ENCODE results near the gene GRAP.
"Not testable (repeated sequence)": the region's sequence is repeated elsewhere in the genome, so short reads cannot be mapped to it uniquely, and the experiment has no call there.

Gene GRAP

GRCh38 chr17:19062718-19063325 is 16.1 kb upstream of the GRAP start:
- DNase-seq; H3K4me3 ChIP-seq (ENCODE audit: low read depth, low read length); H3K27me3 ChIP-seq (ENCODE audit: insufficient read depth, low read depth, severe bottlenecking); H3K27ac ChIP-seq; H3K9me3 ChIP-seq (ENCODE audit: severe bottlenecking); H3K36me3 ChIP-seq: not testable (repeated sequence)

- not testable (repeated sequence) for H3K4me3 ChIP-seq (ENCODE audit: low read depth, low read length); H3K36me3 ChIP-seq; H3K27me3 ChIP-seq (ENCODE audit: insufficient read depth, low read depth, severe bottlenecking); H3K9me3 ChIP-seq (ENCODE audit: severe bottlenecking); H3K27ac ChIP-seq
- DNase-seq: peak; percentile 69
These were observed 15.4 kb upstream of the GRAP start for GRCh38 chr17:19062009-19062717.

- not testable (repeated sequence) for H3K27ac ChIP-seq; DNase-seq; H3K4me3 ChIP-seq (ENCODE audit: low read depth, low read length); H3K27me3 ChIP-seq (ENCODE audit: insufficient read depth, low read depth, severe bottlenecking); H3K36me3 ChIP-seq; H3K9me3 ChIP-seq (ENCODE audit: severe bottlenecking)
These were observed 8.7 kb upstream of the GRAP start for GRCh38 chr17:19055447-19055846.

GRCh38 chr17:19048826-19049225 is 2.1 kb upstream of the GRAP start:
- H3K4me3 ChIP-seq (ENCODE audit: low read depth, low read length); H3K27me3 ChIP-seq (ENCODE audit: insufficient read depth, low read depth, severe bottlenecking); H3K27ac ChIP-seq; H3K9me3 ChIP-seq (ENCODE audit: severe bottlenecking); DNase-seq; H3K36me3 ChIP-seq: not testable (repeated sequence)

GRCh38 chr17:19047510-19047909 is 753 bp upstream of the GRAP start:
- DNase-seq; H3K4me3 ChIP-seq (ENCODE audit: low read depth, low read length); H3K27me3 ChIP-seq (ENCODE audit: insufficient read depth, low read depth, severe bottlenecking); H3K36me3 ChIP-seq; H3K9me3 ChIP-seq (ENCODE audit: severe bottlenecking); H3K27ac ChIP-seq: not testable (repeated sequence)

GRCh38 chr17:19044643-19045042 is 2.1 kb downstream of the GRAP start:
- DNase-seq; H3K27me3 ChIP-seq (ENCODE audit: insufficient read depth, low read depth, severe bottlenecking); H3K27ac ChIP-seq; H3K36me3 ChIP-seq; H3K4me3 ChIP-seq (ENCODE audit: low read depth, low read length); H3K9me3 ChIP-seq (ENCODE audit: severe bottlenecking): not testable (repeated sequence)

GRCh38 chr17:19043032-19043431 is 3.7 kb downstream of the GRAP start:
- not testable (repeated sequence) for H3K36me3 ChIP-seq; H3K27me3 ChIP-seq (ENCODE audit: insufficient read depth, low read depth, severe bottlenecking); H3K27ac ChIP-seq; DNase-seq; H3K9me3 ChIP-seq (ENCODE audit: severe bottlenecking); H3K4me3 ChIP-seq (ENCODE audit: low read depth, low read length)

GRCh38 chr17:19042369-19042768 is 4.4 kb downstream of the GRAP start:
- H3K27ac ChIP-seq; H3K4me3 ChIP-seq (ENCODE audit: low read depth, low read length); DNase-seq; H3K36me3 ChIP-seq; H3K27me3 ChIP-seq (ENCODE audit: insufficient read depth, low read depth, severe bottlenecking); H3K9me3 ChIP-seq (ENCODE audit: severe bottlenecking): not testable (repeated sequence)

GRCh38 chr17:19041871-19042270 is 4.9 kb downstream of the GRAP start:
- not testable (repeated sequence) for DNase-seq; H3K36me3 ChIP-seq; H3K9me3 ChIP-seq (ENCODE audit: severe bottlenecking); H3K27ac ChIP-seq; H3K4me3 ChIP-seq (ENCODE audit: low read depth, low read length); H3K27me3 ChIP-seq (ENCODE audit: insufficient read depth, low read depth, severe bottlenecking)

- not testable (repeated sequence) for DNase-seq; H3K27me3 ChIP-seq (ENCODE audit: insufficient read depth, low read depth, severe bottlenecking); H3K36me3 ChIP-seq; H3K27ac ChIP-seq; H3K4me3 ChIP-seq (ENCODE audit: low read depth, low read length); H3K9me3 ChIP-seq (ENCODE audit: severe bottlenecking)
These were observed 6.4 kb downstream of the GRAP start for GRCh38 chr17:19040350-19040749.

- DNase-seq; H3K4me3 ChIP-seq (ENCODE audit: low read depth, low read length); H3K27ac ChIP-seq; H3K27me3 ChIP-seq (ENCODE audit: insufficient read depth, low read depth, severe bottlenecking); H3K36me3 ChIP-seq; H3K9me3 ChIP-seq (ENCODE audit: severe bottlenecking): not testable (repeated sequence)
These were observed 8.0 kb downstream of the GRAP start for GRCh38 chr17:19038730-19039129.

- H3K27me3 ChIP-seq (ENCODE audit: insufficient read depth, low read depth, severe bottlenecking); H3K4me3 ChIP-seq (ENCODE audit: low read depth, low read length); DNase-seq; H3K36me3 ChIP-seq; H3K27ac ChIP-seq; H3K9me3 ChIP-seq (ENCODE audit: severe bottlenecking): not testable (repeated sequence)
These were observed 8.8 kb downstream of the GRAP start for GRCh38 chr17:19038007-19038406.

GRCh38 chr17:19037547-19037946 is 9.2 kb downstream of the GRAP start:
- not testable (repeated sequence) for H3K9me3 ChIP-seq (ENCODE audit: severe bottlenecking); H3K27me3 ChIP-seq (ENCODE audit: insufficient read depth, low read depth, severe bottlenecking); H3K27ac ChIP-seq; DNase-seq; H3K4me3 ChIP-seq (ENCODE audit: low read depth, low read length); H3K36me3 ChIP-seq

GRCh38 chr17:19036186-19036585 is 10.6 kb downstream of the GRAP start:
- H3K36me3 ChIP-seq; H3K9me3 ChIP-seq (ENCODE audit: severe bottlenecking): not testable (repeated sequence)

GRCh38 chr17:19032377-19032988 is 14.3 kb downstream of the GRAP start:
- not testable (repeated sequence) for H3K4me3 ChIP-seq (ENCODE audit: low read depth, low read length); H3K27ac ChIP-seq; H3K36me3 ChIP-seq; H3K27me3 ChIP-seq (ENCODE audit: insufficient read depth, low read depth, severe bottlenecking); DNase-seq; H3K9me3 ChIP-seq (ENCODE audit: severe bottlenecking)

More at GRCh38 chr17:19036186-19036585, 10.6 kb downstream of the GRAP start:
- H3K27me3 ChIP-seq (ENCODE audit: insufficient read depth, low read depth, severe bottlenecking); H3K27ac ChIP-seq; DNase-seq; H3K4me3 ChIP-seq (ENCODE audit: low read depth, low read length): not testable (repeated sequence)

Data from WERI-Rb-1 (cell line).